B cell (primary cell): ENCODE results near the gene PEX14. TPM values are rescaled to one million over a fixed set of nuclear protein-coding genes. Genes with fewer than 3 reads are reported as not detected.

Source experiments
- ATAC-seq: fragments of 200-7000 bp; cut with Tn5 transposase; one replicate; pipeline ENCODE4 v1.10.0; 2021; ENCODE audit warnings: low read depth, mild to moderate bottlenecking, moderate number of reproducible peaks, moderate library complexity
- CTCF ChIA-PET: fragments of 350-600 bp; sonication (Branson Sonifier 250); formaldehyde crosslinking; loops from one replicate; lab custom pipeline; 2021; ENCODE audit warnings: antibody characterized with exemption, inconsistent platforms; lab: Charles Lee
- POLR2A ChIA-PET: fragments of 350-600 bp; sonication (Branson Sonifier 250); formaldehyde crosslinking; loops from one replicate; lab custom pipeline; 2021; ENCODE audit warnings: antibody characterized with exemption; lab: Charles Lee
- DNase-seq: peaks from one replicate; pipeline ENCODE4 v3.0.0; 2013
- H2AFZ ChIP-seq: 2 replicates; pipeline ENCODE4 v1.6.1; 2012; ENCODE audit warnings: mild to moderate bottlenecking, low read depth, low read length; ENCODE audit not compliant: insufficient read depth, poor library complexity, severe bottlenecking
- H3K27ac ChIP-seq, 2 donors: 1 replicate in 1 of 2; 2 replicates in 1 of 2; pipeline ENCODE4 v1.5.1; 2012 to 2013; ENCODE audit warnings: low read length in 2 of 2, mild to moderate bottlenecking in 2 of 2, moderate library complexity in 1 of 2
- H3K27me3 ChIP-seq, 4 experiments: fragments of 200-600 bp in 1 of 4; sonication (generic) in 1 of 4; replicated peaks in 1 of 4; 1 replicate in 2 of 4; 2 replicates in 2 of 4; pipeline versions ENCODE4 v1.6.1 to v1.7.0; 2013 to 2016; ENCODE audit warnings: low read length in 3 of 4, mild to moderate bottlenecking in 2 of 4, mixed read lengths in 1 of 4, moderate library complexity in 1 of 4; ENCODE audit not compliant: insufficient read depth in 4 of 4, control insufficient read depth in 3 of 4; ENCODE audit errors: control extremely low read depth in 1 of 4
- H3K36me3 ChIP-seq, 2 experiments: replicated peaks in 1 of 2; 1 replicate in 1 of 2; 2 replicates in 1 of 2; pipeline versions ENCODE4 v1.6.1 to v1.7.1; 2013; ENCODE audit warnings: low read length in 1 of 2; ENCODE audit not compliant: insufficient read depth in 2 of 2, control insufficient read depth in 1 of 2; ENCODE audit errors: control extremely low read depth in 1 of 2, extremely low read depth in 1 of 2
- H3K4me1 ChIP-seq, 2 donors: fragments of 200-600 bp in 1 of 2; sonication (generic) in 1 of 2; 1 replicate in 1 of 2; 2 replicates in 1 of 2; pipeline versions ENCODE4 v1.5.1 to v1.6.1; 2013 to 2017; ENCODE audit warnings: low read length in 2 of 2; ENCODE audit not compliant: control insufficient read depth in 2 of 2, insufficient read depth in 2 of 2
- H3K4me2 ChIP-seq: replicated peaks from 2 replicates; pipeline ENCODE3; 2012; ENCODE audit warnings: mild to moderate bottlenecking, low read depth, low read length; ENCODE audit not compliant: poor library complexity, severe bottlenecking
- H3K4me3 ChIP-seq, 5 experiments: fragments of 200-600 bp in 1 of 5; sonication (generic) in 1 of 5; 1 replicate in 3 of 5; 2 replicates in 2 of 5; pipeline versions ENCODE4 v1.5.1 to v1.7.0; 2011 to 2016; ENCODE audit warnings: low read length in 4 of 5, mild to moderate bottlenecking in 4 of 5, low read depth in 2 of 5, control low read depth in 1 of 5, moderate library complexity in 1 of 5; ENCODE audit not compliant: insufficient read depth in 1 of 5; ENCODE audit errors: control extremely low read depth in 1 of 5, extremely low read depth in 1 of 5
- H3K79me2 ChIP-seq: fragments of 200-600 bp; sonication (generic); one replicate; pipeline ENCODE4 v1.6.0; 2016; ENCODE audit warnings: low read length; ENCODE audit not compliant: control insufficient read depth, insufficient read depth
- H3K9ac ChIP-seq: fragments of 200-600 bp; sonication (generic); 2 replicates; pipeline ENCODE4 v1.6.1; 2017; ENCODE audit warnings: mild to moderate bottlenecking, low read length, moderate library complexity
- H3K9me3 ChIP-seq, 3 donors: one replicate each; pipeline versions ENCODE4 v1.6.1 to v1.7.1; 2013; ENCODE audit warnings: low read length in 2 of 3; ENCODE audit not compliant: control insufficient read depth in 2 of 3, insufficient read depth in 1 of 3; ENCODE audit errors: control extremely low read depth in 1 of 3
- H4K20me1 ChIP-seq: 2 replicates; pipeline ENCODE4 v1.6.0; 2012; ENCODE audit warnings: mild to moderate bottlenecking, low read length; ENCODE audit not compliant: insufficient read depth, control insufficient read depth, poor library complexity, severe bottlenecking
- H3K27ac Mint-ChIP-seq: one replicate; pipeline ENCODE4 v1.8.0; 2021; ENCODE audit warnings: mixed read lengths
- H3K27me3 Mint-ChIP-seq: one replicate; pipeline ENCODE4 v1.8.0; 2021; ENCODE audit warnings: mixed read lengths
- H3K4me1 Mint-ChIP-seq: one replicate; pipeline ENCODE4 v1.8.0; 2021; ENCODE audit warnings: mixed read lengths
- H3K4me3 Mint-ChIP-seq: one replicate; pipeline ENCODE4 v1.8.0; 2021; ENCODE audit warnings: mixed read lengths
- H3K9me3 Mint-ChIP-seq: one replicate; pipeline ENCODE4 v1.8.0; 2022; ENCODE audit warnings: mixed read lengths; ENCODE audit not compliant: insufficient read depth
- CTCF ChIP-seq: fragments of 200-600 bp; IDR thresholded peaks from one replicate; pipeline ENCODE4 v1.8.0; 2022; ENCODE audit warnings: antibody characterized with exemption, mild to moderate bottlenecking
- EZH2 ChIP-seq: IDR thresholded peaks from 2 replicates; pipeline ENCODE4 v1.6.1; 2012; ENCODE audit warnings: borderline replicate concordance, low read depth, mild to moderate bottlenecking, moderate library complexity, low read length; ENCODE audit not compliant: insufficient read depth, poor library complexity, severe bottlenecking
- WGBS: methylation state at CpG from one replicate; pipeline ENCODE4 v1.1.5; 2013; ENCODE audit warnings: missing lambda C conversion rate; ENCODE audit not compliant: insufficient coverage; 5-methylcytosine and 5-hydroxymethylcytosine counted together
- intact Hi-C: fragments of 100-400 bp; cut with micrococcal nuclease; formaldehyde crosslinking; loops from one replicate; pipeline ENCODE4 v1.10.0; 2022
- polyA plus RNA-seq: library from polyadenylated mRNA; depleted of rRNA; stranded (reverse); fragments of >200 nt; gene quantifications from 2 replicates; pipeline ENCODE4 v1.2.3, GENCODE V29; 2012
- total RNA-seq, 2 donors: library from RNA; stranded (reverse); fragments of 120-200 nt in 1 of 2; gene quantifications; 1 replicate in 1 of 2; 2 replicates in 1 of 2; pipeline versions ENCODE4 v1.2.3 to v1.2.4, GENCODE V29; 2013 to 2022

The PEX14 gene
- total and polyA plus RNA-seq, 2 donors (not counting 1 experiment from before 2014, with no cell fraction given) = 14.1 to 19.3 TPM

GRCh38 chr1:10532362-10532761 is 57.6 kb downstream of the PEX14 start:
- H3K27me3 ChIP-seq = no peaks in the 10 kb centered on the region
- no peak overlapping the region for H3K9ac ChIP-seq
- H3K4me3 Mint-ChIP-seq = no peak overlapping the region
- no peak overlapping the region for H3K27ac Mint-ChIP-seq
- H3K79me2 ChIP-seq = peaks cover 40% of the 10 kb centered on the region
- H3K36me3 ChIP-seq = peaks cover 0 to 9% of the 10 kb centered on the region in 2 experiments
- no peak for ATAC-seq
- H3K9me3 Mint-ChIP-seq = no peaks in the 10 kb centered on the region
- POLR2A ChIA-PET = no interaction called here
- intact Hi-C loops = no loop called here
- H3K4me1 ChIP-seq = no peaks in the 10 kb centered on the region
- no peak overlapping the region for H3K4me3 ChIP-seq
- H2AFZ ChIP-seq = no peak overlapping the region
- DNase-seq = no peak
- TF ChIP-seq CTCF (no peak), EZH2 (no peak)
- no peak overlapping the region for H3K27ac ChIP-seq
- no peaks in the 10 kb centered on the region for H3K27me3 Mint-ChIP-seq
- no peaks in the 10 kb centered on the region for H3K9me3 ChIP-seq
- 100% methylated on average over 1 of the region's 8 CpGs for WGBS
- peaks cover 8% of the 10 kb centered on the region for H3K4me1 Mint-ChIP-seq
- peaks cover 39% of the 10 kb centered on the region for H4K20me1 ChIP-seq
- no peak overlapping the region for H3K4me2 ChIP-seq
- CTCF ChIA-PET = no interaction called here

DNA sequence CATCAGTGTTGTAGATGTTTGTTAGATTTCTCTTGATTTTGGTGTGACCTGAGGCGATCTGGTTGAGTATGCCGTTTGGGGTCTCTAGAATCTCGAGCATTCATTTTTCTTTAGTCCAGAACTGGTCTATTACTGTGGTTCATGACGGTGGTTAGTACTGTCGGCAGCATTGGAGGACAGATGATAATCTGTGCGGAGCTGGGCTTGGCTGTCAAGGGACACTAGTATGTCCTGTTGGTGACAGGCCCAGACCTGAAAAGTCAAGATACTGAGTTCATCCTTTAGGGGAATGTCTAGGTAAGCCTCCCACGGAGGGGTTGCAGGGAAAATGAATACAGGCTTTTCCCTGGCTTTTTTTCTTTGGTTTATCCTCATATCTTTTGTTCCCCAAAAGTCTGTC is 59.8 kb downstream of the PEX14 start:
- Mint-ChIP-seq H3K4me3 (no peak overlapping the region), H3K4me1 (peaks cover 6% of the 10 kb centered on the region), H3K27ac (no peak overlapping the region), H3K27me3 (no peaks in the 10 kb centered on the region), H3K9me3 (no peaks in the 10 kb centered on the region)
- Histone ChIP-seq H3K9ac (no peak overlapping the region), H3K4me2 (no peak overlapping the region), H2AFZ (no peak overlapping the region), H4K20me1 (peaks cover 27% of the 10 kb centered on the region), H3K9me3 (no peaks in the 10 kb centered on the region), H3K27me3 (no peaks in the 10 kb centered on the region), H3K27ac (no peak overlapping the region), H3K36me3 (peaks cover 0 to 17% of the 10 kb centered on the region in 2 experiments), H3K4me3 (no peak overlapping the region), H3K79me2 (peaks cover 24% of the 10 kb centered on the region), H3K4me1 (no peaks in the 10 kb centered on the region)
- 98% methylated on average over 6 of the region's 7 CpGs for WGBS
- TF ChIP-seq CTCF (no peak), EZH2 (no peak)
- ChIA-PET POLR2A (no interaction called here), CTCF (no interaction called here)
- ATAC-seq = no peak
- DNase-seq = no peak
- intact Hi-C loops = no loop called here
